ENCODE results near the gene GBX1.
A peak's percentile ranks its signal among the peaks of the same experiment; 100 is the strongest.

GBX1 gene

GRCh38 chr7:151173386-151174245, 6.1 kb upstream of the GBX1 start:
- DNase-seq (ENCODE audit: low read depth): no peak

GRCh38 chr7:151172273-151173141, 5.0 kb upstream of the GBX1 start:
- peak; percentile 68 for DNase-seq (ENCODE audit: low read depth)

GRCh38 chr7:151168787-151169162, 1.3 kb upstream of the GBX1 start:
- DNase-seq (ENCODE audit: low read depth): no peak

GRCh38 chr7:151168003-151168786, 701 bp upstream of the GBX1 start:
- DNase-seq (ENCODE audit: low read depth): peak; percentile 44

GRCh38 chr7:151166629-151167196, 781 bp downstream of the GBX1 start:
- DNase-seq (ENCODE audit: low read depth): no peak

GRCh38 chr7:151161757-151162156, 5.7 kb downstream of the GBX1 start:
- DNase-seq (ENCODE audit: low read depth): no peak

- DNase-seq (ENCODE audit: low read depth): no peak
These were observed 9.7 kb downstream of the GBX1 start for GRCh38 chr7:151157645-151158329.

- no peak for DNase-seq (ENCODE audit: low read depth)
These were observed 14.6 kb downstream of the GBX1 start for GRCh38 chr7:151152643-151153513.

GRCh38 chr7:151150388-151150787, 17.1 kb downstream of the GBX1 start:
- no peak for DNase-seq (ENCODE audit: low read depth)

GRCh38 chr7:151148319-151149259, 18.9 kb downstream of the GBX1 start:
- no peak for DNase-seq (ENCODE audit: low read depth)

- no peak for DNase-seq (ENCODE audit: low read depth)
These were observed 20.7 kb downstream of the GBX1 start for GRCh38 chr7:151146761-151147160.

GRCh38 chr7:151144387-151144786, 23.1 kb downstream of the GBX1 start:
- no peak for DNase-seq (ENCODE audit: low read depth)

GRCh38 chr7:151143261-151144015, 24.1 kb downstream of the GBX1 start:
- no peak for DNase-seq (ENCODE audit: low read depth)

- DNase-seq (ENCODE audit: low read depth): no peak
These were observed 24.8 kb downstream of the GBX1 start for GRCh38 chr7:151142686-151143040.

GRCh38 chr7:151141855-151142685, 25.4 kb downstream of the GBX1 start:
- DNase-seq (ENCODE audit: low read depth): no peak

- no peak for DNase-seq (ENCODE audit: low read depth)
These were observed 26.1 kb downstream of the GBX1 start for GRCh38 chr7:151141311-151141854.

GRCh38 chr7:151140826-151141225, 26.7 kb downstream of the GBX1 start:
- DNase-seq (ENCODE audit: low read depth): no peak
